Measurements from ENCODE around the gene GLIPR2.

- TF ChIP-seq POLR2A (IDR thresholded peaks at IDR 0.05; ENCODE audit: low read length) = peak; percentile 44
- TF ChIP-seq GATA1 (IDR thresholded peaks at IDR 0.05; ENCODE audit: low read depth, low read length) = no peak
Measured at GRCh38 chr9:36142510-36143244, 6.1 kb downstream of the GLIPR2 start.

Measured in erythroblast (primary cell).